HFF-Myc (cell line): ENCODE data around the gene DOCK11.

ENCODE experiments used
- DNase-seq: peaks from one replicate; pipeline ENCODE4 v3.0.0-alpha.2; 2011; ENCODE audit warnings: low read depth; ENCODE audit errors: extremely low read depth
- H3K4me3 ChIP-seq: replicated peaks from 2 replicates; pipeline ENCODE4 v1.5.1; 2011; ENCODE audit warnings: low read depth, mild to moderate bottlenecking, control low read depth, low read length
- CTCF ChIP-seq: IDR thresholded peaks from 2 replicates; pipeline ENCODE4 v1.5.1; 2012; ENCODE audit warnings: mild to moderate bottlenecking, low read depth, low read length, control low read depth; ENCODE audit errors: missing control alignments

The DOCK11 gene

DNA sequence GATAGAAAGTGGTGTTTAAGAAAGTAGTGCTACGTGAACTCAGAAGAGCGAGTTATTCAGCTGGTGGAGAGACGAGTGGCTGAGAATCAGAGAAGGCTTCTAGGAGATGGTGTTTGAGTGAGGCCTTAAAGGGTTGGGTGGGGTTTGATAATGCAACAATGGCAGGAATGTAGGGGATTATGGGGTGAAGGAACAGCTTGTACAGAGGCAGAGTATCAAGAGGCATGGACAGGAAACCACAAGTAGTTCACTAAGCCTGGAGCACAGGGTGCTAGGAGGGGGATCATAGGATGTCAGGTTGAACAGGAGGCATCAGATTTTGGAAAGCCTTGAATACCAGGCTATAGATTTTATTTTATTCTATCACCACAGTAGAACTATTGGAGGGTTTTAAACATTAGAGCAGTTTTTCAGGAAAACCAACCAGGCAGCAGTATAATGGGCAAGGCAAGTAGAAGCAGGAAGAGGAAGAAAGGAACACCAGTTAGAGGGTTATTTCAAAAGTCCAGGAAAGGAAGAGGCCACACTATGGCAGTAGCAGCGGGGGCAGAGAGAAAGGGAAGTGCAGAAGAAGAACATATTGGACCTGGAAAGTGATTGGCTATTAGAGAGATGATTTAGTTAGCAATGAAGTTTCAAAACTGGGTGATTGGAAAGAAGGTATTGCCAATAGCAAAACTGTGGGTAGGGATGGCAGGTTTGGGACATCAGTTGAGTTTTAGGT lies 99.2 kb downstream of the DOCK11 start:
- H3K4me3 ChIP-seq, result no peak overlapping the region
- TF ChIP-seq CTCF, result no peak
- DNase-seq, result no peak

DNA sequence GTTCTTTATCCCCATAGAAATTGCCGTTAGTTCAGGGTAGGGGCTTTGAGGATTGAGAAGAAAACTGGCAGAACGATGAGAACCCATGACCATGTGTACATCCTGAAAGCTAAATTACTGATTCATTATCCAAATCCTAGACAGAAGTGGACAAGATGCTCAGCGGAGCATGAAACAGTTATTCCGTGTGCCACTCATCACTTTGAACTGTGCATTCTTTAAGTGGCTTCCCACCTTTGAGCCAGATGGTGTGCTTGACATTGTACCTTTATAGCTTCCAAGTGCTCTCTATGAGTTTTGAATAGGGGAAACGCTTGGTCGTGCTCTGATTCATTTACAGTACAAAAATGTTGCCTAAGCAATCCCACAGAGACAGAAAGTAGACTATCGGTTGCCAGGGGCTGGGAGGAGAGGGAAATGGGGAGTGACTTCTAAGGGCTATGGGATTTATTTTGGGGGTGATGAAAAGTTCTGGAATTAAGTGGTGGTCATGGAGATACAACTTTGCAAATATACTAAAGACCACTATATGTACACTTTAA lies 100.0 kb downstream of the DOCK11 start:
- no peak for DNase-seq
- TF ChIP-seq CTCF, result no peak
- no peak overlapping the region for H3K4me3 ChIP-seq

DNA sequence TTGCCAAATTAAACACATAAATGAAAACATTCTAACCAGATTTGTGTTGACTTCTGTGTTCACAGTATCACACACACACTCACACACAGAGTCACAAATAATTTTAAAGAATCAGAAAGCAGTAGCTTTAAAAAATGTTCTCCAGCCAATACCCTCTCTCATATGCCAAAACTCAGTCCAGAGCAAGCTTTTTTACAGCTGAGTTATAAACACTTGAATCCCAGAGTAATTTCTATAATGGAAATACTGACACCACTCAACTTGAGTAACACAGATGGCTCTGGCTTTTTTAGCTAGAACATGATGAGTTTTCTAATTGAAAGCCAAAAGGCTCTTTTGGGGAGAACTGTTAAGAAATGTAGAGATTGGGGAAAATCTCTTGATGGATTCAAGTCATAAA lies 100.8 kb downstream of the DOCK11 start:
- no peak for TF ChIP-seq CTCF
- H3K4me3 ChIP-seq, result no peak overlapping the region
- DNase-seq, result no peak

- no peak overlapping the region for H3K4me3 ChIP-seq
- TF ChIP-seq CTCF, result peak; percentile 73
- DNase-seq, result peak; percentile 27
These were observed 108.4 kb downstream of the DOCK11 start for GRCh38 chrX:118603981-118604380.

DNA sequence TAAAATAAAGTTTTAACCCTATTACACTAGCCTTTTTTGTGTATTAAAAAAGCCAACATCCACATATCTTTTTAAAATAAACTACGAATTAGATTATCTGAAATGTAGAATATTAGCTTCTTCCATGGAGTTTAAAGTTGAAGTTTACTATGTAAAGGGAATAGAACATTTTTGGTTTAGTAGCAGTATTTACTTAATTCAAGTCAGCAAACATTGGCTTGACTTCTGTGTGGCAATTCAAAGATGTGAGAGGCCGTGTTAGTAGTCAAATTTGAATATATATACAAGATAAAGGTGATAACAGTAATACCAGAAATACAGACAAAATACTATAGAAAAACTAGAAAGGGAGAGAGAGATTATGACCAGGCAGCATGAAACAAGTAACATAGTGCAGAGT lies 116.7 kb downstream of the DOCK11 start:
- no peak for DNase-seq
- H3K4me3 ChIP-seq, result no peak overlapping the region
- no peak for TF ChIP-seq CTCF

DNA sequence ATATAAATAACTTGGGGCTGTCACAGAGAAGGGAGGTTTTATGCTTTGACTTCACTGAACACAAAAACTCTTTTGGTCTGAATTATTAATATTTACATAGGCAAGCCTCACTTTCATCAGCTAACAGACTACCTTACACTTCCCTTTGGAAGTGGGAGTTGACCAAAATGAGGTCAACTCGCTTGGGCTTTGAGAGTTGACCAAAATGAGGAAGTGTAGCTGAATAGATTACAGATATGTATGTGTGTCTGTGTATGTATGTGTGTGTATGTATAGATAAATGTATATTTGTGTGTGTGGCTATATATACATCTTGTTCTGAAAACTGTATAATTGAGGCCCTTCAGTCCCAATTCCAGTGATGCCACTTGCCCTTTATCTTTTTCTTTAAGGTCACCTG lies 118.5 kb downstream of the DOCK11 start:
- H3K4me3 ChIP-seq, result no peak overlapping the region
- no peak for TF ChIP-seq CTCF
- DNase-seq, result no peak
